GM18909 (cell line): ENCODE data around the gene TMC8.

Experiments used
- ATAC-seq: cut with Tn5 transposase; IDR thresholded peaks from one replicate; pipeline ENCODE4 v1.9.1; 2021; ENCODE audit warnings: mild to moderate bottlenecking; ENCODE audit not compliant: unreplicated experiment, poor library complexity

The TMC8 gene

DNA sequence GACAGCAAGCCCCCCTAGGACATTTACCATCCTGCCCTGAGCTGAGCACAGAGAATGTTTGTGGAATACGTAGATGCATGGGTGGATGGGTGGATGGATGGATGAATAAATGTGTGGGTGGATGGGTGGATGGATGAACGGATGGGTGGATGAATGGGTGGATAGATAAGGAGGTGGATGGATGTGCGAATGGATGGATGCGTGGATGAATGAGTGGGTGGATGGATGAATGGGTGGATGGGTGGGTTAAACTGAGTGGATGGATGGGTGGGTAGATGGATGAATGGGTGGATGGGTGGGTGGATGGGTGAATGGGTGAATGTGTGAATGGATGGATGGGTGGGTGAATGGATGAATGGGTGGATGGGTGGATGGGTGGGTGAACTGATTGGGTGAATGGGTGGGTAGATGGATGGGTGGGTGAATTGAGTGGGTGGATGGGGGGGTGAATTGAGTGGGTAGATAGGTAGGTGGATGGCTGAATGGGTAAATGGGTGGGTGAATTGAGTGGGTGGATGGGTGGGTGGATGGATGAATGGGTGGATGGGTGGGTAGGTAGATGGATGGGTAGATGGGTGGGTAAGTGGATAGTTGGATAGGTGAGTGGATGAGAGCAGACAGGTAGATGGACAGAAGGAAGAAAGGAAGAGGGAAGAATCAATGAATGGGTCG lies 7.2 kb upstream of the TMC8 start:
- no peak for ATAC-seq

DNA sequence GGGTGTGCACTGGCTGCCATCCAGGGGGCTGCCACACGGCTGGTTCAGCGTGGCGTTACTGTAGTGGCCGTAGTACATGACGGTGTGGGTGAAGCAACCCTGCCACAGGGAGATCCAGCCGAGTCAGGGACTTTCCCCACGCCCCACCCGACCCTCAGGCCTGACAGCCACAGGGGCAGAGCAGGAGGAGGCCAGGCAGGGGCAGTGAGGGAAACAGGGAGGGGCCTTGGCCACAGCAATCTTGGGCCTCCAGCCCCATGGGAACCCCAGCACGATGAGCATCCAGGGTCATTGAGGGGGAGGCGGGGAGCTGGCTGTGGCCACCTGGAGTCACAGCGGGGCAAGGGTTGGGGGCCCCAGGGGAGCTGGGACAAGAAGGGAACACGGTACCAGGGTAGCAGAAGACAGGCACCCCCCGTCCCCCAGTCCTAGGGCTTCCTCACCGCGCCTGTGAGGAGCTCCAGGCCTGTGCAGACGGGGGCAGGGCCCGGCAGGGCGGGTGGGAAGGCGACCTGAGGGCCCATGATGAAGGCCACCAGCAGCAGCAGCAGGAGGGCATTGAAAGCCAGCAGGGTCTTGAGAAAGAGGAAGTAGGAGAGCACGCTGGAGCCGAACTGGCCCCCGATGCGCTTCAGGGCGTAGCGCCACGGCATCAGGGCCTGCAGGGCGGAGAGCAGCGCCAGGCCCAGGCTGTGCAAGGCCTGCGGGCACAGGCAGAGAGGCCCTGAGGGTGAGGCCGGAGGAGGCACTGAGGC lies 6.3 kb upstream of the TMC8 start:
- ATAC-seq: no peak

DNA sequence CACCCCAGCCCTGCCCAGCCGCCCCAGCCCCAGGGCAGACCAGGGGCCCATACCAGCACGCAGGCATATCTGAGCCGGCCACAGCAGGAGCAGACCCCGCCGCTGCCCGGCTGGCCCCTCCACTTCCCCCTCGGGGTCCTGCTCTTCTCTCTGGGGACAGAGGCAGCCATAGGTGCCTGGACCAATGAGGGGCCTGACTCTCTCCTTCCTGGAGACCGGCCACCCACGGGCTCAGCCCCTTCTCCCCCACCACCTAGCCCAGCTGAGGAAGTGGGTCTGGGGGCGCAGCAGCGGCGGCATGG lies 5.8 kb upstream of the TMC8 start:
- ATAC-seq: no peak

DNA sequence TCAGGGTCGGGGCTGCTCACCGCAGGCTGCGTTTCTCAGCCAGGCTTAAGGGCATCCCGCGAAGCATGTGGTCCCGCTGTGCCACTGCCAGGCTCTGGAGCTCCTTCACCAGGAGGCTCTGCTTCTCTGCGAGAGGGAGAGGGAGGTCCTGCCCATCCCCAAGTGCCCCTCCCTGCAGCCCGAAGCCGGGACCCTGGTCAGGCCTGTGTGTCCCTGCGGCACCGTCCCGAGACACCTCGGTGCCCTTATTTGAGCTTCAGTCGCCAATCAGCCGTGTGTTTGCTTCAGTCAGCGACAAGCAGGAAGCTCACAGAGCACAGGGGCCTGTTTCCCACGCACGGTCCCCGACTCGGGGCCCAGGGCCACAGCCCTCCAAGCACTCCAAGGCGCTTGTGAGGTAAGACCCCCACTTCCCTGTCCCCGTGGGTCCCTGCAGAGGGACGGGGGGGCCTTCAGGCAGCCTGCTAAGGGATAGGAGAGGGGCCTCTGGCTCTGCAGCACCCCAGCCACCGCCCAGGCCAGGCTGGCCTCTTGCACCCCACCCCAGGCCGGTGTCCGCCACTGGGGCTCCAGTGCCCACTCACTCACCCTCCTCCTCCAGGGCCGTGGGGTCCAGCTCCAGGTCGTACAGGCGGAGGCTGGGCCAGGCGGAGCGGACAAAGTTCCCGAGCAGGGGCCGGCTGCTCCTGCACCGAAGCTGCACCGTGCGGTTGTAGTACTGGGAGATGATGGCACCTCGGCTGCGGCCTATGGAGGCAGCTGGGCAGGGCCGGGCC lies 5.2 kb upstream of the TMC8 start:
- no peak for ATAC-seq

DNA sequence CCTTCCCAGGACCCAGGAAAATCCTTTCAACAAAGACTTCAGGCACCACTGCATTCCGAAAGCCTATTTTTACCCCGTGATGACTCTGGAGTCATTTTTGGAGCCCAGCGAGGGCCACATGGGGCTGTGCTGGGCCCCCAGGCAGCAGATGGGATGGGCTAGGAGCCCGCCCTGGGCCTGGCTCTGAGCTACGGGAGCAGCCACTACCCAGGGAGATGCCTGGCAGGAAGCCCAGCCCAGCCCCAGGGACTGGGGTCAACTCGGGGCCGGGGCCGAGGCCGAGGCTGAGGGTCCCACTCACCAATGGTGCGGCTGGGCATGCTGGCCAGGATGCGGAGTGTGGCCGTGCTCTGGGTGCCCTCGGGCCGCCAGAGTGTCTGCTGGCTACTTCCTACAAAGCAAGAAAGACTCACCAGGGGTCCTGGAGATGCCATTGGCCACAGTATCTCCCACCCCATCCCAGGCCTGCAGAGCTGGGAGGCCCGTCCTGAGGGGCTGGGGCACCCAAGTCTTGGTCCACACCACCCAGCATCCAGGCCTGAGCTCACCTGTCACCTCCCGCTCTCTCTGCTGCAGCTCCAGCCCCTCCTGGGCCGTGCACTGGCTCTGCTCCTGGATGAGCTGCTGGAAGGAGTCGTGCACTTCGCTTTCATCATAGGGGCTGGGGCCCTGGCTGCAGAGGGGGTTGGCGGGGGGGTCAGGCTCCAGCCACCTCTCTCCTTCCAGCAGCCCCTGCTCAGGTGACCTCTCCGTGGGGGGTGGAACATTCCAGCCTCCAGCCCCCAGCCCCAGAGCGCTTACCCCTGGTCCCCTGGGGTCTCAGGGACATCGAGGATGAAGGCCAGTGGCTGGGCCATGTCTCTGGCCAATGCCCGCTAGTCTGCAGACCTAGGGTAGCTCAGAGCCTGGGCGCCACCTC lies 4.3 kb upstream of the TMC8 start:
- ATAC-seq: no peak

DNA sequence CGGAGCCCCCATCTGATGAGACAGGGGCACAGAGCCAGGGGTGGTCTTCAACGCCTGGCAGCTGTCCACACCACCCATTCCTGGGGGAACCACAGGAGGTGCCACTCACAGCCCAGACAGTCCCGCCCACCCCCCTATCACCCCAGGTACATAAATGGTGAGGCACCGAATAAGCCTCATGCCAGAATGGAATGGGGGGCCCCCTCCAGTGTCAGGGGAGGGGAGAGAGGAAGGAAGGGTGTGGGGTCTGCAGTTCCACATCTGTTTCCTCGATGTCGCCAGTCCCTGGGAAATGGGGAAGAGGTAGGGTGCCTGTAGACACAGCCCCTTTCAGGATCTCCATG lies 3.7 kb upstream of the TMC8 start:
- ATAC-seq: no peak

DNA sequence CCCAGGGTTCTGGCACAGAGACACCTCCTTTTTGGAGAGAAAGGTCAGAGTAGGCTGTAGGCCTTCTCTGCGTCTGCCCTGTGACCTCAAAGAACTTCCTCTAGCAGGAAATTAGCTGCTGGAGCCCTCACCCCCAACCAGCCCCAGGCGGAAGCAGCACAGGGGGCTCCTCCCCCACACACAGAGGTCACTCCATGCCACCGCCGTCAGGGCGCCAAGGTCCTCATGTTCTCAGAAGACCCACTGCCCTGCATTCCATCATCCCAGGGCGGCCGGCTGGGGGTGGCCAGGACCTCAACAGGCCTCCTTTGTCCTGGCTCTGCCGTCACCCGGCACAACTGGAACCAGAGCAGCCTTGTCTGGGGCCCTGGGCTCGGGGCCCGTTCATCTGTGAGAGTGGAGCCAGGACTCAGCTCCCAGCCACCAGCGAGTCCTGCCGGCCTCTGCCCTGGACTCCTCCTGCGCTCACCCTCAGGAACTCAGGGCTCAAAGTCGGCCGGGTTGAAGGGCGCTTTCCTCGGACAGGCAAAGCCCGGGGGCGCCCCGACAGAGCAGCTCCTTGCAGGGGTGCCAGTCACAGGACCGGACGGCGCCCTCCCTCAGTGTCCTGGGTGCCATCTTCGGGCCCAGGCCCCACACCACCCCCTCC lies 3.2 kb upstream of the TMC8 start:
- no peak for ATAC-seq

DNA sequence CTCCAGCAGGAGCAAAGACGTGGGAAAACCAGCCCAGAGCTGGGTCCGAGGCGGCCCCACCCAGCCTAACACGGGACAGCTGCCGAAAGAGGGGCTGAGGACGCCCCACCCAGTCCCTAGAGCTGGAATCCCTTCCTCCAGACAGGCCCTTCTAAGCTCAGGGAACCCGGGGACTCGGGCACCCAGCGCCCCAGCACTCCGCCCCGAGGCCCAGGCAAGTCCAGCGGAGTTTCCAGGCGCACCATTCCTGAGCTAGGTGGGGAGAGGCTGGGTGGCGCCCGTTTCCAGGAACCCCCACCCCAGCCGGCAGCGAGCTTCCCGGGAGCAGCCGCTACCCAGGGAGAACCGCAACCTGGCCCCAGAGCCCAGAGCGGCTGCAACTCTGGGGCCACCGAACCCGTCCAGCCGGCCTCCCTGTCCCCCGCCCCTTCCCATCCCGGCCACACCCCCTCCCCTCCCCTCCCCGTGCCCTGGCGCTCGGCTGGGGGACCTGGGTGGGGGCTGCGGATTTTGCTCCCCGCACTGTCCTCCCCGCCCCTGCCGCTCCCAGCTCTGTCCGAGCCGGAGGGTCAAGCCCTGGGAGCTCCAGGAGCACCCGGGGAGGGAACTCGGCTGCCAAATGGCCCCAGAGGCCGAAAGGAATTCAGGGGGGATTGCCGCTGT lies 2.6 kb upstream of the TMC8 start:
- ATAC-seq: no peak

DNA sequence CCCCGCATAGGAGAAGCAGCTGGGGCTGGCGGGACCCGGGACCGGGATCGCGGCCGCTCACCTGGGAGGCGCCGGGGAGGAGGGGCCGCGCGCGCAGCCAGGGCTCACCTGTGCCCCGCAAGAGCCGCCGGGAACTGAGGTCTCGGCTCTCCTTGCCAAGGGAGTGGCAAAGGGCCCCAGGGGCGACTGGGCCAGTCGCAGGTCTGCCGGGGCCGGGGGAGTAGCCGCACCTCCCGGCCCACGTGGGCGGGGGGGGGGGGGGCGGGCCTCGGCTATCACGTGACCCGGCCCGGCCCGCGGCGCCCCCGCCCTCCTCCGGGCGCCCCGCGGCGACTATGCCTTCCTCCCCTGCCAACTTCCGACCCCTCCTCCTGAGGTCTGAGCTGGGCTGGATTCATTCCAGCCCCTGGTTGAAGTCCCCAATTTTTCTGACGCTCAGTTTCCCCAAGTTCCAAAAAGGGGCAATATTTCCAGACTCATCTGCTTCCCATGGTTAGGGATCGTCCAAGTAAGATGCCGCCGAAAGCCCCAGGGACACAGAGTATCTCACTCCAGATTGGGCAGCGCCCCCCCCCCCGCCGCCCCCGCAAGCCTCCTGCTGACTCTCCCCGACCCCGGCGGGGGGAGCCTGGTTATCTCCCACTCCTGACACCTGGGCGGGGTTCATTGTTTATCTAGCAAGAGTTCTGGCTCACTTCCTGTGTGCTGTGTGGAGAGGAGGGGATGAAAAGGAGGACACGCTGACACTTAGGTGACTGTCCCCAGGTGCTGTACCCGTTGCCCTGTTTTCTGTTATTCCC lies 1.8 kb upstream of the TMC8 start, which contains the start of gene TMC6:
Gene TMC6 (minus strand): TSS at position 205 of the 800 bp plus-strand sequence. CDS start 1,923 bp downstream, outside the sequence.
- no peak for ATAC-seq

DNA sequence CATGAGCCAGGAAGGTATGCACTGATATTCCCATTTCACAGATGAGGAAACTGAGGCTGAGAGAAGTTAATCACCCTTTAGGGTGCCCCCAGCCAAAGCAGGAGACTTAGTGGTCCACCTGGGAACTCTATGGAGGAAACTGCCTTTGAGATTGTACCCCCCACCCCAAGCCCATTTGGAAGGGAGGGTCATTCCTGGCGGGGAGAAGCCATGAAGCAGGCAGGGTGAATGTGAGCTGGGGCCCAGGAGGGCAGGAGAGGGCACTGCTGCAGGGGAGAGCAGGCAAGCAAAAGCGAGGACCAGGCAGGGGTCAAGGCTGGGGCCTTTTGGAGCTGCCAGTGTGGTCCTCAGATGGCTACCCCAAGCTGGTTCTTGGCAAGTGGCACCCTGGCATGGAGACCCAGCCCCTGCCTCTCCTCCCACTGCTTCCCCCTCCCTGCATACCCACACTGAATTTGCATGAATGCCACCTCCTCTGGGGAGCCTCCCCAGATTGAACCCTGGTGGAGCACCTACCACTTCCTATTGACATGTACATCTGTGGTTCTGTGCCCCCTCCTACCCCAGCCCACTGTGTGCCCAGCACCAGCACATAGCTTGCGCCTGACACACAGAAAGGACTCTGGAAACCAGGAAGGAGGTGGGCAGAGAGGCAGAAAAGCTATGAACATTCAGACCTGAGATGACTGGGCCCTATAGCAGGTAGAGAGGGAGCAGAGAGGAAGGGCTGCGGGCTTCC lies 1.1 kb upstream of the TMC8 start:
- no peak for ATAC-seq

DNA sequence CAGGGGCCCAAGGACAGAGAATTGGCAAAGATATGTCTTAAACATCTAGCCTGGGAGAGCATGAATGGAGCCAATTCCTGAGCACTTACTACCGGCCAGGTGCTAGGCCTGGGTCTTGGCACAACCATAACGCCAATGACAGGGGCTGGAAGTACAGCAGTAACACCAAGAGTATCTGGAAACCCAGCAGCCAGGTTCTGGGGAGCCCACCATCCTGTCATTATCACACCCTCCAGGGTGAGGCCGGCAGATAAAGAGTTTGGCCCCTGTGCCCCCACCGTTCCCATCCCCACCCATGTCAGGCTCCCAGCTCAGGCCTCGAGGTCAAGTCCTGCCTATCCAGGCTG lies 508 bp upstream of the TMC8 start:
- ATAC-seq: no peak

DNA sequence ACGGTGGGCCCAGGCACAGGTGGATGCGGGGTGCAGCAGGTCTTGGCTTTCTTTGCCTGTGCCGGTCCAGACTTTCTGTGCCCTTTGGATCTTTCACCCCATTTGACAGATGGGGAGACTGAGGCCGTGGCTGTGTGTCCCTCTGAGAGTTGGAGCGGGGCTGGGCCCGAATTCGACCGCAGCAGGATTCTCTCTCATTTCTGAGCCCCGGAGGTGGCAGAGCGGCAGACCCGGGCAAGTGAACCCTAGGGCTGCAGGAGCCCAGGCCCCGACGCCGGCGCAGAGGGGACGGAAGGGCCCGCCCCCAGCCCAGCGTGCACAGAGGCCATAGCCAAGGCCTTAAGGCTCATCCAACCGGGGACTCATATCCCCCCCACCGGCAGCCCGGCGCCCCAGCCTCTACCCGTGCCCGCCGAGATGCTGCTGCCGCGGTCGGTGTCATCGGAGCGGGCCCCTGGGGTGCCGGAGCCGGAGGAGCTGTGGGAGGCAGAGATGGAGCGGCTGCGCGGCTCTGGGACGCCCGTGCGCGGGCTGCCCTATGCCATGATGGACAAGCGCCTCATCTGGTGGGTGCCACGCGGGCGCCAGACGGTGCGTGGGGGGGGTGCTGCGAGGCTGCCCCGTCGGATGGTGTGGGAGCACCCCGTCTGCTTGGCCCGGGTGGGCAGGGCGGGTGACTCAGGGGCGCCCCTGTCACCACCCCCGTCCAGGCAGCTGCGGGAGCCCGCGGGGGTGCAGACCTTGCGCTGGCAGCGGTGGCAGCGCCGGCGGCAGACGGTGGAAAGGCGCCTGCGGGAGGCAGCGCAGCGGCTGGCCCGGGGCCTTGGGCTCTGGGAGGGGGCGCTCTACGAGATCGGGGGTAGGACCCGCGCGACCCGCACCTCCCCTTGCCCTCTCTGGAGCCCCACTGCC lies 857 bp downstream of the TMC8 start:
- no peak for ATAC-seq

DNA sequence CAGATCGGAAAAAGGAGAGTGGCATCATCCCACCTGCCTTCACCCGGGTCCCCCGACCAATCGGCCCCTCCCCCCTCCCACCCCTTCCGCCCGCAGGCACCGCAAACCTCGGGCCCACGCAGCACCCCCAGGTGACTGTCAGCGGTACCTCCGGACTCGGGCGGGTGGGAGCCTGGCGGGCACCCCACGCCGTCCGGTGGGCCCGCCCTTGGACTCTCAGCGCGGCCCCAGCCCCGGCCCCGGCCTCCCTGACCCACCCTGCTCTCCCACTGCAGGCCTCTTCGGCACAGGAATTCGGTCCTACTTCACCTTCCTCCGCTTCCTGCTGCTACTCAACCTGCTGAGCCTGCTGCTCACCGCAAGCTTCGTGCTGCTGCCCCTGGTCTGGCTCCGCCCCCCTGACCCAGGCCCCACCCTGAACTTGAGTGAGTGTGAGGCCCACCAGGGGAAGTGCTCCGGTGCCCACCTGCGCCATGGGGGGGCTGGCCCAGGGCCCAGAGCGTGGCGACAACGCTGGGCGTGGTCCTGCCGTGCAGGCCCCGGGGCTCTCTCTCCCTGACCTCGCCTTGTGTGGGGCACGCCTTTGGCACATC lies 1.6 kb downstream of the TMC8 start:
- ATAC-seq: peak; percentile 27

DNA sequence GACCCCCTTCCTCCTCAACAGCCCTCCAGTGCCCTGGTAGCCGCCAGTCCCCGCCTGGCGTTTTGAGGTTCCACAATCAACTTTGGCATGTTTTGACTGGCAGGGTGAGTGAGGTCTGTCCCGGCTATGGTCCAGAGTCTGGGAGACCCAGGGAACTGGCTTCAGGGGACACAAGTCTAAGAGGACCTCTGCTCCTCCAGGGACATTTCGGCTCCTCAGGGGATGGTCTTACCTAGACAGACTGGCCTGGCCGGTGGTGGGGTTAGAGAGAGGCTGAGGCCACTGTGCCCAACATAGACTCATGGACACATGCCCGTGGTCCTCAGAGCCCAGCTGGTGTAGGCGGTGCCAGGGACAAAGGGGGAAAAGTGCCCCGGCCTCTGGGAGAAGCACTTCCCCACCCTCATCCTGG lies 2.2 kb downstream of the TMC8 start:
- ATAC-seq: no peak

DNA sequence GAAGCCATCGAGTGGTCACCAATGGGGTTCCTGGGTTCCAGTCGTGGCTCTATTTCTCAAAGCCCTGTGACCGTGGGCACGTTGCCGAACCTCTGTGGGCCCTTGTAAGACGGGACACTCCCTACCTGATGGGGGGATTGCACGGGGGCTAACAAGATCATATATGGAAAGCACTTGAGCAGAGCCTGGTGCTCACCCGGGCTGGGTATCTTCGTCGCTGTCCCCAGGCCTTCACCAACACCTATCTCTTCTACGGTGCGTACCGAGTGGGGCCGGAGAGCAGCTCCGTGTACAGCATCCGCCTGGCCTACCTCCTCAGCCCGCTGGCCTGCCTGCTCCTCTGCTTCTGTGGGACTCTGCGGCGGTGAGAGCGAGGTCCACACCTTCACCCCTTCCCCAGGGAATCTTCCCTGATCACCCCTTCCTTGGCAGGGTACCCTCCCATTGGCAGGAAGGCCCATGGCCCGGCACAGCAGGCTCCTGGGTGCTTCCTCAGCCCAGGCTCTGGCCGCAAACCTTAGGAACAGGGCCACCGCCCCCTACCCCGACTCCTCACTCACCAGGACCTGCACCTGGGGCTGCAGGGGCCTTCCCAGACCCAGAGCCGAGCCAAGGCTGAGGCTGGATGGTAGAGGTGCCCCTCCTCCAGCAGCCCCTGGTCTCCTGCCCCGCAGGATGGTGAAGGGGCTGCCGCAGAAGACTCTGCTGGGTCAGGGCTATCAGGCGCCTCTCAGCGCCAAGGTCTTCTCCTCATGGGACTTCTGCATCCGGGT lies 2.8 kb downstream of the TMC8 start:
- ATAC-seq: no peak
